ENCODE measurements around the gene FABP6. TPM values are rescaled to one million over a fixed set of nuclear protein-coding genes. Genes with fewer than 3 reads are reported as not detected.

The FABP6 gene
- 0.87 to 1.6 TPM (median 1.5 TPM) in 5 replicates for total RNA-seq (2022; extraction: Qiagen RNA extraction; ENCODE audit: low read depth)

GRCh38 chr5:160229190-160229742 is at the start of gene FABP6:
Gene FABP6 (plus strand): TSS chr5:160229506. CDS start chr5:160229558, 52 bp downstream.

Other genes starting within 250 kb of the FABP6 start
- 65.7 to 74.1 TPM (median 67.7 TPM) in 5 replicates for gene TTC1, start 220.4 kb upstream of the FABP6 start, total RNA-seq (2022; extraction: Qiagen RNA extraction; ENCODE audit: low read depth)
- gene PWWP2A, start 110.1 kb upstream of the FABP6 start, total RNA-seq (2022; extraction: Qiagen RNA extraction; ENCODE audit: low read depth), result 6.9 to 13.2 TPM (median 11.3 TPM) in 5 replicates
- 10.8 to 13.7 TPM (median 12.8 TPM) in 5 replicates for gene CCNJL, start 83.1 kb downstream of the FABP6 start, total RNA-seq (2022; extraction: Qiagen RNA extraction; ENCODE audit: low read depth)
- gene C1QTNF2, start 141.1 kb downstream of the FABP6 start, total RNA-seq (2022; extraction: Qiagen RNA extraction; ENCODE audit: low read depth), result 0.10 to 0.13 TPM (median 0.11 TPM) in 3 of 5 replicates, not detected in the others
- 1.0 to 2.2 TPM (median 2.0 TPM) in 5 replicates for gene FAM200C, start 170.5 kb downstream of the FABP6 start, total RNA-seq (2022; extraction: Qiagen RNA extraction; ENCODE audit: low read depth)
- gene SLU7, start 189.6 kb downstream of the FABP6 start, total RNA-seq (2022; extraction: Qiagen RNA extraction; ENCODE audit: low read depth), result 43.5 to 66.4 TPM (median 47.9 TPM) in 5 replicates
- gene PTTG1, start 192.3 kb downstream of the FABP6 start, total RNA-seq (2022; extraction: Qiagen RNA extraction; ENCODE audit: low read depth), result 204 to 310 TPM (median 215 TPM) in 5 replicates